HK-2 (cell line): ENCODE results near the gene PNPO.

Source experiments
- DNase-seq: peaks from one replicate; pipeline ENCODE4 v3.0.0-alpha.2; 2018; ENCODE audit not compliant: unreplicated experiment

PNPO gene

DNA sequence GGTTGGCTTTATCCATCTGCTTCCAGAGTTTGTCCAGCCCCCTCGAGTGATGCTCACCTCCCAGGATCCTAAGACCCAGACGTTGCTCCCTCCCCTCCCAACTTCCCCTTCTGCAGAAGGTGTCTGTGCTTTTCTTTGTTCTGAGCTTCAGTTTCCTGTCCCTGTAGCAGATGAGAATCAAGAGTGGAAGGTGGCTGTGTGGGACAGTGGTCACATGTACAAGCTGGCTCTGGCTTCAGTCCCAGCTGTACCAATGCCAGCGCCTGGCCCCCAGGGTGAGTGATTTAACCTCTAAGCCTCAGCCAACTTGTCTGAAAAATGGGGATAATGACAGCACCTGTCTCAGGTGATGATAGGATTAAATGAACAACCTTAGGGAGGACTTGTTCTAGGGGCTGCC lies 8.6 kb downstream of the PNPO start:
- DNase-seq: no peak

DNA sequence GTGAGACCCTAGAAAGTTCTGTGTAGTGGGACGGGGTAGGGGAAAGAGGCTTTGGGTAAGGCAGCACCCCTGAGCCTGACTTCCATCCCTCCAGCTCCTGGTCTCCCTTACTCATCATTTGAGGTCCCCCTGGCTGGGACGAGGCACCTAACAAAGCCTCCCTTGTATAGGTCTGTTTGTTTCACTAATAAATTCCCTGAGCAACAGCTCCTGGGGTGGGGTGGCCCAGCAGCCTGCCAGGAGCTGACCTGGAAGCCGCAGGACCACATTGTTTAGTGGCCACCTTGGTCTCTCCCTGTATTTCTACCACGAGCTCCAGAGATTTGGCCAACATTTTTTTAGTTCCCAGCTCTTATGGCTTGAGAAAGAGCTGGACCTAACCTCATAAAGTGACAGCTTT lies 9.1 kb downstream of the PNPO start:
- no peak for DNase-seq

DNA sequence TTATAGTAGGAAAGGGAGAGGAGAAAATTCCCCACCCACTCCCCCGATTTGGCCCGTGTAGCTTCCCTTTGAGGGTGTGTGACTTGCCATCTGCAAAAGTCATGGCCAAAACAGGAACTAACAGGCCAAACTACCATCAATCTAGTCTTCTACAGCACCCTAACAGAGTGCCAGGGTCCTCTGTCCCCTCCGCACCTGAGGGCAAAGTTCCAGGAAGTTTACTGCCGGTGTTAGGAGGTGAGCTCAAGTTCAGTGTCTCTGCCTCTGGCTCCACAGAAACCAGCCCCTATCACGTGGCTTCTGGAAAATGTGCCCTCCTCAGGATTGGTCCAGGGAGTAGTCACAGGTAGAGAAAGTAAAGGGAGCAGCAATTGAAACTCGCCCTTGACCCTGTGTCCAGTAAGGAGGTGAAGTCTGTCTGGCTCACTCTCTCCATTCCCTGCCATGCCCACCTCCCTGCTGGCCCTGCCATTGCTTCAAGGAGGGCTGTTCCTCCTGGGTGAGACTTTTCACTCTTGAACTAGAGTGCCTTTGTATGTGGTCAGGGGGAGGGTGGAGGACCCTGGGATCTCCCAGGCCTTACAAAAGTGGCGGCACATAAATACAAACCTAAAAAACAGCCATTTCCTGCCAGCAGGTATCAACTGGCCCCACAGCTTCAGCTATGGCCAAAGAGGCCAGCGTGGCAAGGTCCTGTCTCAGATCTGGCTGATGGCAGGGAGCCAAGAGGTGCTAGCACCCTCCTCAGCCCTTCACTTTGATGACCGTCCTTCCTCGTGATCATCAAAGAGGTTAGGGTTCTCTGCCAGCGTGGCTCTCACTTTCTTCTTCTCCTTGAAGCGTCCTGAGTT lies 11.0 kb downstream of the PNPO start:
- no peak for DNase-seq

DNA sequence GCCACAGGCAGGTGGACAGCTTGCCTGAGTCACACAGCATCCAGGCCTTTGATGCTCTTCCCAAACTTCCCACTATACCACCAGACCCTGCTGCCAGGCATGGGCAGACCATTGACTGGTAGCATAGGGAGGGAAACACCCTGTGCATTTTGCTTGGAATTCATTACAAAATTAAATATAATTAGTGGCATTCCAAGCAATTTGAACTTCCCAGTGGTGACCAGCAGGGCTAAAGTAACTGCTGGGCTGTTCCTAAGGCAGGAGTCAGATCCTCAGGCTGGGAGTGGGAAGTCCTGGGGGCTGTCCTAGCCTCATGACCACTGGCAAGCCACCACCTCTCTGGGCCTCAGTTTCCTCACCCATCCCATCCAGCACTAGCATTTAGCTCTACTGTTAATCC lies 12.5 kb downstream of the PNPO start:
- no peak for DNase-seq

DNA sequence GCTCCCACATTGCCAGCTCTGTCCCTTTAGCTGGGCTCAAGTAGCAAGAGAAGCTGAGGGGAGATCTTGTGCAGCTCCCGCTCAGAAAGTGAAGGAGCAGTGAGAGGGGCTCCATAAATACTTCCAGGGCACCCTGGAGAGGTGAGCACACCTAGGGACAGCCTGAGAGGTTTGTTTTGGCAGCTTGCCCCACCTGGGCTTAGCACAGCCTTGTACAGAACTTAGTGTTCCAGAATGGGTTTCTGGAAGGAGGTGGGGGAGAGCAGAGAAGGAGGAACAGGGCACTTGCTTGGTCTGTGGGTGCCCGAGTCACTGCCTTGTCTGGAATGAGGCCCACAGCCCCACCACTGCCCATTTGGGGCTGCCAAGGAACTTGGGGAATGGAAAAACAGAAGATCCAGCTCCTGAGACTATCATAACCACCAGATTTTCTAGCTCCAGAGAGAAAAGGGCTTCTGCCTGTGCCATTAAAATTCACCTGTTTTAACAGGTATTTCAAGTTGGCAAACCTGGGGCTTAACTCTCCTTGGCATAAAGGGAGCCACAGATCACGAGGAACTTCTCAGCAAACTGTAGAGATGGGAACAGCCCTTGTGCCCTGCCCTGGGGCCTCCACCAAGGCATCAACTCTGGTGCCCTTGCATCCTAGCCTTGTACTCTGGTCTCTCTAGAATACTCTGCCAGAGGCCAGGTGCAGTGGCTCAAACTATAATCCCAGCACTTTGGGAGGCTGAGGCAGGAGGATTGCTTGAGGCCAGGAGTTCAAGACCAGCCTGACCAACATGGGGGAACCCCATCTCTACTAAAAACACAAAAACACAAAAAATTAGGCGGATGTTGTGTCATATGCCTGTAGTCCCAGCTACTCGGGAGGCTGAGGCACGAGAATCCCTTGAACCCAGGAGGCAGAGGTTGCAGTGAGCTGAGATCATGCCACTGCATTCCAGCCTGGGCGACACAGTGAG lies 14.4 kb downstream of the PNPO start:
- DNase-seq: no peak

DNA sequence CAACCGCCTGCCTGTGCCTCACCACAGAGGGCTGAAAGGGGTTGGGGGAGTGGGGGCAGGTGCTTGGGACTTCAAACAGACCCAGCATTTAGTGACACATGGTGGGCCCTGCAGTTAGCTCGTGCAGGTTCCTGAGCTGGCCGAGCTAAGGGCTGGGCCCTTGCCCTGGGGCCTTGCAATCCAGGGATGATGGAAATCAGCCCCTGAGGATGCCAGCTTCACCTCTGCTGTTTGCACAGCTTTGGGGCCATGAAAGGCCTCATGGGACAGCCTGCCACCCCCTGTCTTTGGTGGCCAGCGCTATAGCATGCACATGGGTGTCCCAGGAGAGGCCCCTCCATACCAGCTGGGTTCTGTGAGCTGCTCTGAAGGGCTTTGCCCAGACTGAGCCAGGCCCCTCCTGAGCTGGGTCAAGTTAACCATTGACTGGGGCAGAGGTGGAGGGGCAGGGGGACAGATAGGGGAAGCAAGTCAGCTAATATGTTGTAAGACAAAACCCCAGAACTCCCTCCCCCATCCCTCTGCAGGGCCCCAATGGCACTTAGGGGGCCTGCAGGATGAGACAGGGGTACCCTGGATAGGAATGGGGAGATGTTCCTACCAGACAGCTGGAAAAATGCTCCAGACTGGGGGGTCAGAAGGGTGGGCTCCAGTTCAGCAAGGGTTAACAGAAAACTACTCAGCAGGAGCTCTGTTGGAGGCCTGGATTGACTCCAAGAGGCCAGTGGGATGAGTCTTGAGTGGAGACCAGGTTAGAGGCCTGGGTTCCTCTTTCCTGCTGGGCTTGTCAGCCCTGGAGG lies 15.6 kb downstream of the PNPO start:
- no peak for DNase-seq

DNA sequence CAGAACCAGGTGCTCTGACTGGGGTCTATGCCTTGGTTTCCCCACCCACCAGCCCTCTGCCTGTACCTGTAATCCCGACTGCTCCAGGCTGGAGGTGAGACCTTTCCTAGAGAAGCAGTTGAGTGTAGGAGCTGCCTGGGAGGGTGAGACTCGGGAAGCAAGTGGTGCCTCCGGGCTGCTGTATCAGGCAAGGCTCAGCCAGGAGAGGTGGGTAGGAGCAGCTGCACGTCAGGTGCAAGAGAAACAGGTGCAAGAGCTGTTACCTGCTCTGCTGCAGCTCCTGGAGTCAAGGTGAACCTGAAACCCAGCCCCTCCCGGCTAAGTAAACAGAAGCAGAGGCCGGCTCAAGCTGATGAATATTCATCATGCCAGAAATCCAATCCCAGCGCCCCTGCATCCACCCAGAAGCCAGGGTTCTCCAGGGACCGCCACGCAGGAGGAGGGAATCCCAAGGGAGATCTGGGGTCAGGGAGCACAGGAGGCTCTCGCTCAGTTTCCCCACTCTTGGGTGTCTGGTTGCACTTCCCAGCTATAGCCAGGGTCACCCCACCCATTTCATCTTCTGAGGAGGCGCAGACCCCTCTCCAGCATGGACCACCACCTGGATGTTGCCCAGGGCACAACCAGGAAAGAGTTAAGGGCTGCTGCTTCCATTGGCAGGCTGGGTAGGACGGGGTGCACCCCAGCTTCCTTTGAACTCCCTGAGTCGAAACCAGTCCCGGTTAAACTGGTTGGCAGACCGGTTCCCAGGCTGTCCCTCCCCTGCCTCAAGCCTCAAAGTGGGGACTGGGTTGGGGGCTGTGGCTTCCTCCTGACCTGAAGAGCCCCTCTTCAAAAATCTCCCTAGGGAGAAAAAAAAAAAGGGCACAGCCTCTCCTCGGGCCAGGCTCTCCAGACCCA lies 16.5 kb downstream of the PNPO start, which contains the start of gene PRR15L:
Gene PRR15L (minus strand): TSS at position 293 of the 900 bp plus-strand sequence. CDS start 4,649 bp downstream, outside the sequence.
- DNase-seq: no peak

DNA sequence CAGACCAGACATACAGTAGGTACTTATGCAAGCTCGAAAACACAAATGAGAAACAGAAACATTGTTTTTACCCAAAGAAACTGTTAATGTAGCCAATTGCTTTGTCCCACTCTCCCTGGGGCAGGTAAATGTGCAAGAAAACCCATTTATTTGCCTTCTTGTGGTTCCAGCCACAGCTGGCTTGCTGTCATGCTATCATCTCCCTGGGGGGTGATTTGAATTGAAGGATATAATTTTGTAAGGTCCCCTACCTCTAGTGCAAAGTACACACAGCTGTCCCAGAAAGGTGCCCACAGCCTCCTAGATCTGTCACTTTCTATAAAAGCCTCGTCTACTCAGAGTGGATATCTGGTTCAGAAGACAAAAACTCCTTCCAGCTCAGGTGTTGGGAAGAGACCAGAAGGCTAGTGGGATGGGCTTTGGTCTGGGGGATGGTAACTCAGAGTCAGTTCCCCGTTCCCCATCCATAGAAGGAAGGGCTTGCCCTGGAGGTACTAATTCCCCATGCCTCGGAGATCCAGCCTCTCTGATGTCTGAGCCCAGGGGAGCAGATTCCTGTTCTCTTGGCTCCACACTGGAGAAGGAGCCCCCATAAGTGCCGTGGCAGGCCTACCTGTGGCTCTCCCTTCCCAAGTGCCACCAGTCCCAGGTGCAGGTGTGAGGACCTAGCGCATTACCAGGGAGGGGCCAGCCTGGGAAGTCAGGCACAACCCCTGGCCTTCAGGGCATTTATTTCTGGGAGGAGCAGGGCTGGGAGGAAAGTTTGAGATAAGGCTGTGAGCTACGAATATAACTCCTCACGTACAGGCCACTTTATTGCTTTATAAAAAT lies 18.7 kb downstream of the PNPO start:
- no peak for DNase-seq

DNA sequence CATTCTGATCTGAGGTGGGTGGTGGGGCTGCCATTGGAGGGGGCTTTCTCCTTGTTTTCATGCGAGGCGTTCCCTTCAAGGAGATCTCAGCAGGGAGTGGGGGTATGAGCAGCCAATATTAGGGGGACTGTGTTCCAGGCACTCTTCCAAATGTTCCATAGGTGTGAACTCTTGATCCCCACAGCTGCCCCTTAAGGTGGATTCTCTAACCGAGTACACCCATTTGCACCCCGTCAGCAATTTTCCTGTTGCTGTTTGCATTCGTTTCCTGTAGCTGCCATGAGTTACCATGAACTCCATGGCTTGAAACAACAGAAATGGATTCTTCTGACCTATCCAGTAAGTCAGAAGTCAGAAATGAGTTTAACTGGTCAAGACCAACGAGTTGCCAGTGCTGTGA lies 20.0 kb downstream of the PNPO start:
- no peak for DNase-seq

DNA sequence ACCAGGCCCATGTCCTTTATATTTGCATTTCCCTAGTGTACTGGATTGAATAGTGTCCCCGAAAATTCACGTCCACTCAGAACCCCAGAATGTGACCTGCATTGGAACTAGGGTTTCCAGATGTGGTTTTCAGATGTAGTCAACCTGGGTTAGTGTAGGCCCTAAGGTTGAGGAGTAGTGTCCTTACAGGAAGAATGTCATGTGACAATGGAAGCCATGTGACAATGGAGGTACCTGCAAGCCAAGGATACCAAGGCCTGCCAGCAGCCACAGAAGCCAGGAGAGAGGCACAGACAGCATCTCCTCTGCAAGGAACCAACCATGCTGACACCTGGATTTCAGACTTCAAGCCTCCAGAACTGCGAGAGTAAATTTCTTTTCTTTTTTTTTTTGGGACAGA lies 21.5 kb downstream of the PNPO start:
- DNase-seq: no peak

DNA sequence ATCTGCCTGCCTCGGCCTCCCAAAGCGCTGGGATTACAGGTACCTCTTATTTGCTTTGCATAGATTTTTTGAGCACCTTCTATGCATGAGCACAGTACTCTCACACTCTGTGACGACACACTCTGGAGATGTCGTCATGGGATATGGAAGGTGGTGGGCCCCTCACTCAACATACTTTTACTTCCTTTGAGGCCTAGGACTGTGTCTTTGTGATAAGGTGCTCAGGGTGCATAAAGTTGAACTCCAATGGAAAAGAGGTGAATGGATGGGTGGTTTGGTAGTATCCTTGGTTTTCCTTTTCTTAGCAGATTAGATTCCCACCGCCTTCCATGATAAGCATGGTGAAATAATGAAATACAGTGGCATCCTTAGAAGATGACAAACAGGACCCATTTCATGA lies 23.5 kb downstream of the PNPO start:
- no peak for DNase-seq

DNA sequence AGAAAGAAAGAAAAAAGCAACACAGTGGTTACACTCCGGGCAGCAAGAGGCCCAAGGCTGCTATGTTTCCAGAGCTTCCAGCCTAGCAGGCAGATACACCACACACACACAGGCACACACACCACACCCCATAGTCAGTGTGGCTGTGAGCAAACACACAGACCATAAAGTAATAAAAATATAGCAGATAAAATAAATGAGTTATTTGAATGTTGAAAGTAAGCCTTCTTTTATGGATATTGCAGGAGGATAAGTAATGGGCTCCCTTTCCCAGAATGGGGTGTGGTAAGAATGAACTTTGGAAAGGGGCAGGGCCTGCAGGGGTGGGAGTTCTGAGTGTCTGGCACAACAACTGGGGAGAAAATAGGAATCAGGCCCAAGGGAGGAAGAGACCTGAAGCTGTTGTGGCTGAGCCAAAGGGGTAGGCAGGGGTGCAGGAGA lies 24.7 kb downstream of the PNPO start:
- no peak for DNase-seq

DNA sequence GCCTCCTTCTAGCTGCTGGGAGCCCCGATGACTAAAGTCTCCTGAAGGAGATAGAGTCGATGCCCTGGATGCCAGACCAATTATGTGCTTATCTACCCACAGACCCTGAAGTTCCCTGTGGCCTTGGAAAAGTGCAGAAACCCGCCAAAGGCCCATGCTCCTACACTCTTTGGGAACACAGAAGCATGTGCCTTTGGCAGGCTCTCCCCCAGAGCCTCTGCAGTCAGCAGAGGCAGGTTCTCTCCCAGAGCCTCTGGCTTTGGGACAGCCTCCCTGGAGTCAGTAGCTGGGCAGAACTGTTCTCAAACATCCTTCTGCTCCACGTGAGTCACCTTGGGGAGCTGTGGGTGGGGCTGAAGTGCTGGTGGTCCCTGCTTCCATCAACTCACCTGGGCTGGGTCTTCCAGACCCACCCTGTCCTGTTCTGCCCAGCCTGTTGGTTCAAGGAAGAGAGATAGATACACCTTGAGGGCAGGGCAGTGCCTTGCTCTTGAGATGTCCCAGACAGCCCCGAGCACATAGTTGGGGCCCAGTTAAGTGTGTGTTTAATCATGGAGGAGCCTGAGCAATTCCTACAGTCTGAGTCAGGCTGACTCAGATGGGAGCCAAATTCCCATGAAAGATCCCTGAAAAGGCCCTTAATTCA lies 26.4 kb downstream of the PNPO start:
- DNase-seq: peak; percentile 44

DNA sequence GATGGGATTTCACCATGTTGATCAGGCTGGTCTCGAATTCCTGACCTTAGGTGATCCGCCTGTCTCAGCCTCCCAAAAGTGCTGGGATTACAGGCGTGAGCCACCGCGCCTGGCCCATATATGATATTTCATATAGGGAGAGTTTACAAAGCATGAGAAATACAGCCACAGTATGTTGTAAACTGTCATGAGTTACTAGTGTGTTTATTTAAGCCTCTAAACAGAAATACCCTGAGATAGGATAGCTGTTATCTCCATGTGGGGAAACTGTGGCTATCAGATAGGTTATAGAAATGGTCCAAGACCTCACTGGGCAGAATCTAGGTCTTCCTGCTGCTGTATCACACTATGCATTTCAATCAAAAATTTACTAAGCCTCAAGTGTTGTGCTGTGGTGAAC lies 27.5 kb downstream of the PNPO start:
- no peak for DNase-seq

DNA sequence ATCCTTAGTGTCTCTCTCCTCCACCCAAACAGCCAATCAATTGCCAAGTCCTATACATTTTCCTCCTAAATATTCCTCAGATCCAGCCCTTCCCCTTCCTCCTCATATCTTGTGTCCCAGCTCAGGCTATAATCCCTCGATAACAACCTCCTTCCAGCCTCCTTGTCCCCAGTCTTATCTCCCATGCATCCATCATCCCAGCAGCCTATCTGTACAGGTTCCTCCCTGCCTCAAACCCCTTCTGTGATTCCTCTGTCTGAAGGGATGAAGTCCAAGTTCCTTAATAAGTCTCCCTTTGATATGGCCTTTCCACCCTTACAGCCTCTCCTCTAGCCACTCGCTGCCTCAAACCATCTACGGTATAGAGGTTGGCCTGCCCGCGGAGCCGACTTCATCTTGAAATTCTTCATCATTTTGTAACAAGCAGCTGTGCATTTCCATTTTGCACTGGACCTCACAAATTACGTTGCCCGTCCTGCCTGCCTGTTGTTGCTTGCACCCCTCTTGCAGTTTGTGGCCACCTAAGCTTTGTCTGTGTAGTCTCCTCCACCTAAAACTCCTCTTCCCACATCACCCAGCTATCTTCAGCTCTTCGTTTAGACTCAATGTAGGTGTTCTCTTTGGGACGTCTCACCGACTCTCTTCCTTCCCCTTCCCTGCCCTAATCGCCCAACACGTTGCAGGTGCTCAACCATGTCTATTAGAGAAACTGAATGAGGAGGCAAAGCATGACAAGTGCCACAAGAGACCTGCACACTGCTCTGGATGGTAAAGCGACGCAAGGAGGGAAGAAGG lies 28.8 kb downstream of the PNPO start:
- DNase-seq: no peak

DNA sequence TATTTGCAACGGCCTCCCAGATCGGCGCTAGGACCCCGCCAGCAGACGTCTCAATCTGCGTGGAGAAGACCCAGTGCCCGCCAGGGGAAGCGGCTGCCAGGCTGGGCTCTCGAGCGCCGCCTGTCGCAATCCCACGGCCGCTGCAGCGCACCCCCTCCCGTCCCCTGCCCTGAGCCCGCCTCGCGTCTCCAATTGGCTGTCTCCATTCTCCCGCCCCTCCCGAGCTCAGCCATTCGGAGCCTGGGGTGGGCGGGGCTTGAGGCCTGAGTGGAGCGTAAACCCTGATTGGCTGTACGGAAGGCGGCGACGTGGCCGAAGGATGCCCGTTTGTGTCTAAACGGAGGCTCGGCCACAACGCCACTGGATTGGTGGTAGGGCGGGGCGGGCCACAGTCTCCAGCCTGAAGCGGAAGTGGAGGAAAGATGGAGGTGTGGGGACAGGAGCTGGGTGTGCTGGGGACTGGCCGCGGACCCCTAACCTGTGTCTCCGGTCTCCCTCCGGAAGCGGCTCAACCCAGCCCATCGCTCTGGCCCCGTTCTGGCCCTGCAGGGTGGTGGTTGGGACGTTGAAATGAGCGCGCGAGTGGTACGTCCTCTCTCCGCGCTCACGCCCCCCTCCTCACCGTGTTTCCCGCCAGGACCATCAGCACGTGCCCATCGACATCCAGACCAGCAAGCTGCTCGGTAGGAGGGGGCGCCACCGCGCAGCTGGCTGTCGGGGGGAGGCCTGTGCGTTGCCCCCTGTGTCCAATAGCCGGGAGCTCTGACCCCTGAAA lies 29.5 kb downstream of the PNPO start, which contains the start of gene CDK5RAP3:
Gene CDK5RAP3 (plus strand): TSS at position 389 of the 775 bp plus-strand sequence. CDS start 34 bp downstream, at position 423.
- peak; percentile 100 for DNase-seq

DNA sequence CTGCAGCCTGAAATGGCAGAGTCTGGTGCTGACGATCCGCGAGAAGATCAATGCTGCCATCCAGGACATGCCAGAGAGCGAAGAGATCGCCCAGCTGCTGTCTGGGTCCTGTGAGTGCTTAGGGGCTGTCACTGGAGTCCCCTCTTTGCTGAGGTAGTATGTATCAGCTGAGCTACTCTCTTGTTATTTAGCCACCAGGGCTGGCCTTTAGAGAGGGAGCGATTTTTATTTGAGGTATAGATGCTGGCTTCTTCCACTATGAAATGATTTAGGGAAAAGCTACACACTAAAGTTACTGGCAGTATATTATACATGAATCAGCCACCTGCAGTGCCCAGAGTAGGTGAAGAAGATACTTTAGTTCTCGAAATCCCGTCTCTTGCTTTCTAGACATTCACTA lies 32.2 kb downstream of the PNPO start:
- no peak for DNase-seq
